ENCODE data around the gene POLR2J3. TPM values are rescaled to one million over a fixed set of nuclear protein-coding genes. Genes with fewer than 3 reads are reported as not detected.
"Not testable (repeated sequence)": the region's sequence is repeated elsewhere in the genome, so short reads cannot be mapped to it uniquely, and the experiment has no call there.

POLR2J3 gene
- total RNA-seq, 1 donor from 2014 or later: 24.2 TPM

DNA sequence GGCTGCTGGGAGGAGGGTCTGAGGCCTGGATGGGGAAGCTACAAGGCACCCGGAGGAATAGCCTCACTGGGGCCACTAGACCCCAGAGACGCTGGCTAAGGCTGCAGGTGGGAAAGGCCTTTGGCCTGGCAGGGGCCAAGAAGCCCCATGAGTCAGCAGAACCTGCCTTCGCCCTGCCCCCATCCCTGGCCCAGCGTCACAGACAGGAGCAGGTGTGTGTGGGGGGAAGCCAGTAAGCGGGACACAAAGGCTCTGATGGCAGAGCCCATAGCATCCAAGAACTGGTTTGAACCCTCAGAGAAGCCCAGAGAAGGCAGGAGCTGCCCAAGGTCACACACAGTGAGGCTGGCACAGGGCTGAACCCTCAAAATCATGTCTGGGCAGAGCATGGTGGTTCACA lies 34.5 kb upstream of the POLR2J3 start:
- not testable (repeated sequence) for H3K4me3 Mint-ChIP-seq; H3K27ac Mint-ChIP-seq (ENCODE audit: unreplicated experiment); H3K36me3 Mint-ChIP-seq (ENCODE audit: low read depth); H3K4me1 Mint-ChIP-seq; H3K27me3 Mint-ChIP-seq (ENCODE audit: low read depth); DNase-seq (ENCODE audit: low read depth, low spot score); H3K9me3 Mint-ChIP-seq

DNA sequence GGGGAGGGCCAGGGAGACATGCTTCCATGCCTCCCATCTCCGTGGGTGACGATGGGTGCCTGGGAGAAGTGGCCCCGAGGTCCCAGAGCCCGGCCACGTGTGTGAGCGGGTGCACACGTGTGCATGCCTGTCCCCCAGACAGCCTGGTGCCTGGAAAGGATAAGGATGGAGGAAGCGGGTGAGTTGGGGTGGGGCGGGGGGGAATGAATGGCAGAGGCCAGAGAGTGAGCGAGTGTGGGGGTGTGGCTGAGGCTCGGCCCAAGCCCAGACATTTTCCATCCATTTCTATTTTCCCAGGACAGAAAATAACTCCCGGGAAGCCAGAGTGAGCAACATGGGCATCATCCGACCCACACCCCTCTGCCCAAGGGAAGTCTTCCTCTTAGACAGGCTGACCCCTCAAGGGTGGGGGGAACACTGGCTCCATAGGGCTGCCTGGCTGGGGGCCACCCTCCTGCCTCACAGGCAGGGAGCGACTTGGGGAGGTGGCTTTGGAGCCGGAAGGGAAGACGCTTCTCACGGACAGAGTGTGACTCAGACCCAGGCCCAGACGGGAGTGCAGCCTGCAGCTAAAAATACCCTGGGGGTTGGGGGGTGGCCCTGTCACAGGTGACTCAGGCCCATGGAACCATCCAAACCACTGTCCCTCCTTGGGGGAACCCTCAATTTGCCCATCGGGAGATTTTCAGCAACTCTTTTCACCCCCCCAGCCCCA lies 32.2 kb upstream of the POLR2J3 start:
- not testable (repeated sequence) for H3K27me3 Mint-ChIP-seq (ENCODE audit: low read depth); H3K36me3 Mint-ChIP-seq (ENCODE audit: low read depth); H3K4me3 Mint-ChIP-seq; H3K4me1 Mint-ChIP-seq; H3K9me3 Mint-ChIP-seq; DNase-seq (ENCODE audit: low read depth, low spot score); H3K27ac Mint-ChIP-seq (ENCODE audit: unreplicated experiment)

DNA sequence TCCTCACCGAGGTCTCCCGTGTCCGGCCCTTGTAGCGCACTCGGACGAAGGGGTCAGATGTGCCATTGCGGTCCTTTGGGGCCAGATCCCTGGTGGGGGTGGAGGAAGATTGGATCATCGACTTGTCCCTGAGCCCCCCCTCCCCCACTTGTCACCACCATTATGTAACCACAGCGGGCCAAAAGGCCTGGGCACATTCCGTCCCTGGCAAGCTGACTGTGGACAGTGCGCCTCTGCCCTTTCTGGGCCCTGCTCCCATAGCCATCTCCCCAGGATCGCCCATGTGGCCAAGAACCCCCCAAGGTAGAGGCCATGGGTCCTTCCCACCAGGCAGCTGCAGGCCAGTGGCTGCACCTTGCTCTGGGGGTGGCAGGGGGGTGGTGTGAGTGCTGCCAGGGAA lies 29.9 kb upstream of the POLR2J3 start:
- not testable (repeated sequence) for H3K4me1 Mint-ChIP-seq; H3K36me3 Mint-ChIP-seq (ENCODE audit: low read depth); H3K9me3 Mint-ChIP-seq; DNase-seq (ENCODE audit: low read depth, low spot score); H3K4me3 Mint-ChIP-seq; H3K27ac Mint-ChIP-seq (ENCODE audit: unreplicated experiment); H3K27me3 Mint-ChIP-seq (ENCODE audit: low read depth)

DNA sequence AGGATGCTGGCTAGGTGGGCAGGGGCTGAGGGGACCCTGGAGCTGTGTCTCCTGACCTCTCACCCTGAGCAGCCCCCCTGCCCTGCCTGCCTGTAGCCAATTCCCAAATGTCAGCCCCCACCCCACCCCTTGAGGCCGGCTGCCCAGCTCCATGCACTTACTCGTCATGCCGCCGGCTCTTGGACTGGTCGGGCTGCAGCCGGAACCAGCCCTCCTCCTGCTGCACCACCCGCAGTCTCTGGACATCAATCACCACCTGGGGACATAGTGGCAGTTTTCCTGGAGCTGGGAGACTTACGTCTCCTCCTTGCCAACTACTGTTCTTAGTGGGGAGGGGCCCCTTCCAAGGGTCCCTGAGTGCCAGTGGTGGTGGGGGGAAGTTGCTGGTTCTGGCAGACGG lies 27.3 kb upstream of the POLR2J3 start:
- H3K4me1 Mint-ChIP-seq: not testable (repeated sequence)

DNA sequence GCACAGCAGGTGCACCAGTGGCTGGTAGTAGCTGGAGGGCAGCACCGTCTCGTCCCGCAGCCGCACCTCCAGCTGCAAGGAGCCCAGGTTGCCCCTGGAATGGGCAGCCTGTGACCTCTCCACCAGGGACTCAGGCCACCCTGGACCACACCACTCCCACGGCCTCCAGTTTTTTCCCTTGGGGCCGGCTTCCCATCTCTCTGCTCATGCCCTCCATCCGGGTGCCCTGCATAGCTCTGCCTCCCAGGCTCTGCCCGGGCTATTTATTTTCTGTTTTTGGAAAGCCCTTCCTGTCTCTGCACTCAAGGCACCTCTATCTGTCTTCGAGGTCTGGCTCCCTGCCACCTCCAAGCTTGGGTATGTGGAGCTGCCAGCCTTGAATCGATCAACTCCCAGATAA lies 23.7 kb upstream of the POLR2J3 start:
- H3K4me3 Mint-ChIP-seq; H3K4me1 Mint-ChIP-seq; H3K36me3 Mint-ChIP-seq (ENCODE audit: low read depth); H3K27ac Mint-ChIP-seq (ENCODE audit: unreplicated experiment); DNase-seq (ENCODE audit: low read depth, low spot score); H3K27me3 Mint-ChIP-seq (ENCODE audit: low read depth); H3K9me3 Mint-ChIP-seq: not testable (repeated sequence)

More for the DNA sequence above, 27.3 kb upstream of the POLR2J3 start:
- not testable (repeated sequence) for H3K27me3 Mint-ChIP-seq (ENCODE audit: low read depth); H3K27ac Mint-ChIP-seq (ENCODE audit: unreplicated experiment); H3K9me3 Mint-ChIP-seq; H3K4me3 Mint-ChIP-seq; H3K36me3 Mint-ChIP-seq (ENCODE audit: low read depth); DNase-seq (ENCODE audit: low read depth, low spot score)

DNA sequence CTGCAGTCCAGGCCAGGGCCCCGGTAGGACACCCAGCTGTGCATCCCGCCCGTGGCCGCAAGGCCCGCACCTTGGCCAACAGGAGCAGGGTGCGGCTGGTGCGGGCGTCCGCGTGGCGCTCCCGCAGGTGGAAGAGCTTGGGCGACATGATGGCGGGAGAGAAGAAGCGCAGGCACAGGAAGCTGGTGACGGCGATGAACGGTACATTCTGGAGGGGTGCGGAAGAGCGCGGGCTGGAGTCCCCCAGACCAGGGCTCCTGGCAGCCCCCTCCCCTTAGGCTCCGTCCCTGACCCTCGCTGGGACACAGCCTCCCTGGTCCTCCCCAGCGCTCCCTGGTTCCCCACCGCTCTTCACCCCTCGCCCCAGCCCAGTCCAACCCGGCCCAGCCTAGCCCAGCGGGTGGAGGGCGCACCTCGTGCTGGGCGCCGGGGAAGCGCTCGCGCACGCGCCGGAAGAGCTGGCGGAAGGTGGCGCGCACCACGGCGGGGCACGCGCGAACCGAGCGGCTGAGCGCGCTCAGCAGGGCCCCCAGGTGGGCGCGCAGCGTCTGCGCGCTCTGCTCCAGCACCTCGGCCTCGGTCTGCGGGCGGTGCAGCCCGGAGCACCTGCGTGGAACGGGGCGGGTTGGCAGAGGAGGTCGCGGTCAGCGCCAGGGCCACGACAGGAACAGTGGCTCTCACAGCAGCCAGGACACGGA lies 21.4 kb upstream of the POLR2J3 start:
- not testable (repeated sequence) for H3K9me3 Mint-ChIP-seq; DNase-seq (ENCODE audit: low read depth, low spot score); H3K4me3 Mint-ChIP-seq; H3K36me3 Mint-ChIP-seq (ENCODE audit: low read depth); H3K4me1 Mint-ChIP-seq; H3K27ac Mint-ChIP-seq (ENCODE audit: unreplicated experiment); H3K27me3 Mint-ChIP-seq (ENCODE audit: low read depth)

DNA sequence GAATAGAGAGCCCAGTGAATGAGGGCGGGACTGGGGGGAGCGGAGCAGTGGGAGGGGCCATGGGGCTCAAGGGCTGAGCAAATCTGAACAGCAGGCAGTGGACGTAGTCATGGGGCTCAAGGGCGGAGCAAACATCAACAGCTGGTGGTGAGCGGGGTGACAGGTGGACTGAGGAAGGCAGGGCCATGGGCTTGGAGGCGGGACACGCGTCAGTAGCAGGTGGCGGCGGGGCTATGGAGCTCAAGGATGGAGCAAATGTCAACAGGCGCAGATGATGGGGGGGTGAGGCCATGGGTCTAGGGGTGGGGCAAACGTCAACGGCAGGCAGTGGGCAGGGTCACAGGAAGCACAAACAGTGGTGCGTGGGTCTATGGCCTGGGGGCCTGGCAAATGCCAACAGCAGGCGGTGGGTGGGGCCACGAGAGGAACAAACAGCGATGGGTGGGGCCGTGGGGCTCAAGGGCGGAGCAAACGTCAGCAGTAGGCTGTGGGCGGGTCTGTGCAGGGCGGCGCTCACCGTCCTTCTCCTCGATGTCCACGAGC lies 20.2 kb upstream of the POLR2J3 start:
- H3K36me3 Mint-ChIP-seq (ENCODE audit: low read depth); H3K9me3 Mint-ChIP-seq; H3K27ac Mint-ChIP-seq (ENCODE audit: unreplicated experiment); H3K4me1 Mint-ChIP-seq; H3K27me3 Mint-ChIP-seq (ENCODE audit: low read depth); DNase-seq (ENCODE audit: low read depth, low spot score); H3K4me3 Mint-ChIP-seq: not testable (repeated sequence)

DNA sequence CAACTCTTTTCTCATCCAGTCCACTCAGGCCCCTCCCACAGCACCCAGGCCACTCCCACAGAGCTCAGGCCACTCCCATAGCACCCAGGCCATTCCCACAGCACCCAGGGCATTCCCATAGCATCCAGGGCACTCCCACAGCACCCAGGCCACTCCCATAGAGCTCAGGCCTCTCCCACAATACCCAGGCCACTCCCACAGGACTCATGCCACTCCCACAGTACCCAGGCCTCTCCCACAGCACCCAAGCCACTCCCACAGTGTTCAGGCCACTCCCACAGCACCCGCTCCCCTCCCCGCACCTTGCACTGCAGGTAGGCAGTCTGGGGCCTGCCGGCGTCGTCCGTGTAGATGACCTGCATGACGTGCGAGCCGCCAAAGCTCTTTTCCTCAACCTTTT lies 17.5 kb upstream of the POLR2J3 start:
- not testable (repeated sequence) for H3K9me3 Mint-ChIP-seq; H3K27me3 Mint-ChIP-seq (ENCODE audit: low read depth); H3K4me3 Mint-ChIP-seq; H3K27ac Mint-ChIP-seq (ENCODE audit: unreplicated experiment); H3K36me3 Mint-ChIP-seq (ENCODE audit: low read depth); DNase-seq (ENCODE audit: low read depth, low spot score); H3K4me1 Mint-ChIP-seq

DNA sequence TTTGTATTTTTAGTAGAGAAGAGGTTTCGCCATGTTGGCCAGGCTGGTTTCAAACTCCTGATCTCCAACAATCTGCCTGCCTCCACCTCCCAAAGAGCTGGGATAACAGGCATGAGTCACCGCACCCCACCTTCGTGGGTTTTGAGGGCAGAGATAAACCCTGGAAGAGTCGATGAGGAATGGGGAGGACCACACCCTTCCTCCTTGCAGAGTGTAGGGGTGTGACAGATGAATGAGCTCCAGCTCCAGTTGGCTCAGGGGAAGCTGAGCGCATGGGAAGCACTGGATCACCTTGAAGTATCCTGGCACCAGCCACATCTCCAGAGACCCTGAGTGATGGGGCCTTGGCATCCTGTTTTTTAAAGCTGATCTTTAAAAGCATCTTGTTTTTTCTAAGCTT lies 11.1 kb upstream of the POLR2J3 start:
- not testable (repeated sequence) for H3K9me3 Mint-ChIP-seq; H3K4me3 Mint-ChIP-seq; H3K4me1 Mint-ChIP-seq; H3K27me3 Mint-ChIP-seq (ENCODE audit: low read depth); DNase-seq (ENCODE audit: low read depth, low spot score); H3K36me3 Mint-ChIP-seq (ENCODE audit: low read depth); H3K27ac Mint-ChIP-seq (ENCODE audit: unreplicated experiment)

DNA sequence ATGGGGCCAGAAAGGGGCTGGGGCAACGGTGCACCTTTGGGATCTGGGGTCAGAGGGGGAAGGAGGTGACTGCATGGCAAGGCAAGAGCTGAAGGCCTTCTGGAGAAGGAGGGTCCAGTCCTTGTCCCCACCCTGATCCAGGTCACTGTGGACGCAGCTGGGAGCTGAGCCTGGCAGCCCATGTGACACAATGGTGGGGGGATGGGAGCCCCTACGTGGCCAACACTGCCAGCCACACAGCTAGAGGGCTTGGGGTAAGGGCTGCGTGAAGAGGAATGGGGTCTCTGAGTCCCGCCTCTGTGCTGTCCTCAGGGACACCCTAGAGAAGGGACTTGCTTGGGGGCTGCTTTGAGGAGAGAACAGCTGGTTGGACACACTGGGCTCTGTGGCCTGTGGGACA lies 9.3 kb upstream of the POLR2J3 start:
- not testable (repeated sequence) for H3K27me3 Mint-ChIP-seq (ENCODE audit: low read depth); H3K36me3 Mint-ChIP-seq (ENCODE audit: low read depth); H3K4me3 Mint-ChIP-seq; DNase-seq (ENCODE audit: low read depth, low spot score); H3K4me1 Mint-ChIP-seq; H3K27ac Mint-ChIP-seq (ENCODE audit: unreplicated experiment); H3K9me3 Mint-ChIP-seq

DNA sequence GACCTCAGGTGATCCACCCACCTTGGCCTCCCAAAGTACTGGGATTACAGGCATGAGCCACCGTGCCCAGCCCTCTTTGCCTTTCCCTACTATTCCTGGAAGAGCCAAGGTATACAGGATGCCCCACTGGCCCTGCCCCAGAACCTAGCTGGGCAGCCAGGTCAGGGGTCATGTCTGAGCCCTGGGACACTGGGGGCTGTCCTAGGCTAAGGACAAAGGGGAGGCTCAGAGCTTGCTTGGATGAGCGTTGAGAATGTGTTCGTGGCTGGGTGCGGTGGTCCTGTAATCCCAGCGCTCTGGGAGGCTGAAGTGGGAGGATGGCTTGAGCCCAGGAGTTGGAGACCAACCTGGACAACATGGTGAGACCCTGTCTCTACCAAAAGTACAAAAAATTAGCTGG lies 6.1 kb upstream of the POLR2J3 start:
- H3K4me1 Mint-ChIP-seq; H3K9me3 Mint-ChIP-seq; H3K27me3 Mint-ChIP-seq (ENCODE audit: low read depth); H3K27ac Mint-ChIP-seq (ENCODE audit: unreplicated experiment); H3K36me3 Mint-ChIP-seq (ENCODE audit: low read depth); DNase-seq (ENCODE audit: low read depth, low spot score); H3K4me3 Mint-ChIP-seq: not testable (repeated sequence)

DNA sequence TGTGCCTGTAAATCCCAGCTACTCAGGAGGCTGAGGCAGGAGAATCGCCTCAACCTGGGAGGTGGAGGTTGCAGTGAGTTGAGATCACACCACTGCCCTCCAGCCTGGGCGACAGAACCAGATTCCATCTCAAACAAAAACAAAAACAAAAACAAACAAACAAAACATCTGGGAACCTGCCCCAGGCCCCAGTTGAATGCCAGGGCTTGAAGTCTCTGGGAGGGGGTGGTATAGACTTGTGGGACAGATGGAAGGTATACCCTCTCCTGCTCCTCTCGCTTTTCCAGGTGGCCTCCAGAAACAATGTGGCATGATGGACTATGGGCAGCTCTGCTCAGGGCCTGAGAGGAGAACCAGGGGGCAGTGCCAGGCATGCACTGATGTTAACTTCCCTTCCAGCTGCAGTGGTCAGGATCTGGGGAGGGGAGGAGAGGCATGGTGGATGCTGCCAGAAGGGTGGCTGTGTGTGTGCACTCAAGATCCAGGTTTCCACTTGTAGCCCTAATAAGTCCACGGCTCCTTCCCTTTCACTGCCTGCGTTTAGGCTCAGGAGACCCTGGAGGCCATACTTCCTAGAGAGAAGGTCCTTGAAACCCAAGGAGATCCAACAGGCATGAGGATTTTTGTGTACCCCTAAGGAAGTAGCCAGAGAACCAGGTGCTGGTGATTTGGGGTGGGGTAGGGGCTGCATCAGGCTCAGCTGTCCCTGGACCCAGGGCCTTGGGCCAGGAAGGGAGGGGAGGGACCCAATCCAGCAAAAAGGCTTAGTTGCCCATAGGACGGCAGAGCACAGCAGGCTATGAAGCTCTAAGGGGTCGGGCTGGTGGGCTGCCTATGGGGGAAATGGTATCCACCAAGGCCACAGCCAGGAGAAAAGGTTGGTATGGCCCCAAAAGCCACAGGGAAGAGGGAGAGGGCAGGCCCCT lies 5.2 kb upstream of the POLR2J3 start:
- not testable (repeated sequence) for DNase-seq (ENCODE audit: low read depth, low spot score); H3K9me3 Mint-ChIP-seq; H3K4me1 Mint-ChIP-seq; H3K4me3 Mint-ChIP-seq; H3K27me3 Mint-ChIP-seq (ENCODE audit: low read depth); H3K36me3 Mint-ChIP-seq (ENCODE audit: low read depth); H3K27ac Mint-ChIP-seq (ENCODE audit: unreplicated experiment)

DNA sequence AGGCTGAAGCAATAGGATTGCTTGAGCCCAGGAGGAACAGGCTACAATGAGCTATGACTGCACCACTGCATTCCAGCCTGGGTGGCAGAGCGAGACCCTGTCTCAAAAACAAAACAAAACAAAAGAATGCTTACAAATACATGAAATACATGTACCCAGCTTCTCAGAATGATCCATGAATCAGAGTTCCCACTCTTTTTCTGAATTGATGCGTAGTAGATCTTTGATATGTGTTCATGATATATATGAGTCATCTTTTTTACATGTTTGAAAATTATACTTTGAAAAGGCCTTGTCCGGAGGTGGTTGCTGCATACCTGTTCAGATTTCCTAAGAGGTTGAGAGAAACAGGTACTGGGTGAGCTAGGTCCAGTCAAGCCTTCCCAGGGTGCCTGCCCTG lies 4.0 kb upstream of the POLR2J3 start:
- DNase-seq (ENCODE audit: low read depth, low spot score); H3K9me3 Mint-ChIP-seq; H3K4me1 Mint-ChIP-seq; H3K27me3 Mint-ChIP-seq (ENCODE audit: low read depth); H3K27ac Mint-ChIP-seq (ENCODE audit: unreplicated experiment); H3K36me3 Mint-ChIP-seq (ENCODE audit: low read depth); H3K4me3 Mint-ChIP-seq: not testable (repeated sequence)
